Measurements from ENCODE around the gene ELMO1. TPM values are rescaled to one million over a fixed set of nuclear protein-coding genes. Genes with fewer than 3 reads are reported as not detected.

The ELMO1 gene
- total and polyA plus RNA-seq, 11 donors, result 6.9 to 38.6 (median 14.7) TPM

DNA sequence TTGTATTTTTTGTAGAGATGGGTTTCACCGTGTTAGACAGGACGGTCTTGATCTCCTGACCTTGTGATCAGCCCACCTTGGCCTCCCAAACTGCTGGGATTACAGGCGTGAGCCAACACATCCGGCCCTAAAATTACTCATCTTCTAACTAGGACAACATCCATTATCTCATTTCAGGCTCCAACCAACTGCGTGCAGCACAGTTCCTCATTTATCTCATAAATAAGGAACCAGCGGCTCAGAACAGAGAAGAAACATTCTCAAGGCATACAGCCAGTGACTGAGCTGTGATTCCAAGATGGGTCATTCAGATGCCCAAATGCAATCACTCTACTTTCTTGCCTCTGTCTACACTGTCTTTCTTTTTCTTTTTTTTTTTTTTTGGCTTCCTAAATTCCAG, 356.1 kb downstream of the ELMO1 start:
- TF ChIP-seq POLR2A (IDR thresholded peaks at IDR 0.05), result no peak
- TF ChIP-seq, protein P1, sequence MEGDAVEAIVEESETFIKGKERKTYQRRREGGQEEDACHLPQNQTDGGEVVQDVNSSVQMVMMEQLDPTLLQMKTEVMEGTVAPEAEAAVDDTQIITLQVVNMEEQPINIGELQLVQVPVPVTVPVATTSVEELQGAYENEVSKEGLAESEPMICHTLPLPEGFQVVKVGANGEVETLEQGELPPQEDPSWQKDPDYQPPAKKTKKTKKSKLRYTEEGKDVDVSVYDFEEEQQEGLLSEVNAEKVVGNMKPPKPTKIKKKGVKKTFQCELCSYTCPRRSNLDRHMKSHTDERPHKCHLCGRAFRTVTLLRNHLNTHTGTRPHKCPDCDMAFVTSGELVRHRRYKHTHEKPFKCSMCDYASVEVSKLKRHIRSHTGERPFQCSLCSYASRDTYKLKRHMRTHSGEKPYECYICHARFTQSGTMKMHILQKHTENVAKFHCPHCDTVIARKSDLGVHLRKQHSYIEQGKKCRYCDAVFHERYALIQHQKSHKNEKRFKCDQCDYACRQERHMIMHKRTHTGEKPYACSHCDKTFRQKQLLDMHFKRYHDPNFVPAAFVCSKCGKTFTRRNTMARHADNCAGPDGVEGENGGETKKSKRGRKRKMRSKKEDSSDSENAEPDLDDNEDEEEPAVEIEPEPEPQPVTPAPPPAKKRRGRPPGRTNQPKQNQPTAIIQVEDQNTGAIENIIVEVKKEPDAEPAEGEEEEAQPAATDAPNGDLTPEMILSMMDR (IDR thresholded peaks at IDR 0.05), result no peak
- Histone ChIP-seq H3K27ac (no peak overlapping the region), H3K4me1 (peaks cover 0 to 14% (median 0%) of the 10 kb centered on the region in 12 donors), H3K27me3 (no peaks in the 10 kb centered on the region), H3K4me3 (no peak overlapping the region), H3K9me3 (no peaks in the 10 kb centered on the region), H3K36me3 (peaks cover 0 to 21% (median 14%) of the 10 kb centered on the region in 9 donors)
- intact Hi-C loops (cut with DNase I), result no loop called here
- peak in 1 of 5 donors; percentile 33 for DNase-seq
- 73 to 80% (median 75%) methylated on average over 6 of the region's 6 CpGs for WGBS, 4 donors
- peak in 3 of 4 donors; percentile 28 to 65 (median 61) for ATAC-seq

DNA sequence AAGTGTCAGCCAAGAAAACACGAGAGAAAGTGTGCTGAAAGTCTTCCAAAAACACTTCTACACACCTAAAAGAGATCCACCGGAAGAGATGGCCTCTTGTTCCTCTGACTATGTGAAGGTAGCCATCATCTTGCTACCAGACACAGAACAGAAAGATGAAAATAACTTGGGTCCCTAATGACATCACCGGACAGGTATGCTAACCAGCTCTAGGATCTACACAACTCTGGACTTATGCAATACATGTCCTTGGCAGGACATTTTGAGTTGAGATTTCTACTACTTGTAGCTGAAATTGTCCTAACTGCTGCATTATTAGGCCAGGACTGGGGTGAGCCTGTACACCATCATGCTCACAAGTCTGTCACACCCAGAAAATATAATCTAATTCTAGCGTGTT, 358.7 kb downstream of the ELMO1 start:
- DNase-seq (no peak), ATAC-seq (peak; percentile 42 to 49 (median 44))
- intact Hi-C loops (cut with DNase I), result loop anchor here in 1 of 10 donors (10.0 kb wide), 1 partner anchor 105 kb away; no protein-coding TSS in a partner anchor
- TF ChIP-seq, protein P1 (IDR thresholded peaks at IDR 0.05), result no peak
- no peak for TF ChIP-seq POLR2A (IDR thresholded peaks at IDR 0.05)
- Histone ChIP-seq H3K27me3 (no peaks in the 10 kb centered on the region), H3K36me3 (peaks cover 0 to 4% (median 0%) of the 10 kb centered on the region in 9 donors), H3K4me1 (peaks cover 0 to 14% (median 0%) of the 10 kb centered on the region in 12 donors), H3K27ac (peak overlapping the region in 1 of 12 donors; percentile 5), H3K9me3 (no peaks in the 10 kb centered on the region), H3K4me3 (no peak overlapping the region)
- 65 to 81% (median 71%) methylated on average over 4 of the region's 4 CpGs for WGBS, 4 donors

DNA sequence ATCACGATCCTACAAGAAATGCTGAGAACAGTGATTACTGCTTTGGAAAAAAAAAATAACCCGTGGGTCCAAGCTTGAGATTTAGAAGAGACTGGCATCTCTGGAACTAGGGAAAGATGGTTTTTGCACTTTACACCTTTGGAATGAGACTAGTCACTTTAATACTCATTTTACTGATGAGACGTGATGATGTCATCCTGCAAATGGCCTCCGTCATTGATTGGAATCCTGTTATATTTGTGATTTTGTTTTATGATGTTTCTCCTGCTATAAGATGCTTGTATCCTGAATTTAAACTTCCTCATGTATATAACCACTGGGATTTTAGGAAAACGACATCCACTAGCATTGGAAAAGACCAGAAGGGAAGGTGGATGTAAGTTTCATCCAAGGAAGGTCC, 363.1 kb downstream of the ELMO1 start:
- H3K4me1 ChIP-seq, result peaks cover 0 to 39% (median 7%) of the 10 kb centered on the region in 12 donors
- no peak for ATAC-seq
- H3K36me3 ChIP-seq, result no peaks in the 10 kb centered on the region
- 95 to 96% (median 95%) methylated on average over 5 of the region's 5 CpGs for WGBS, 4 donors
- intact Hi-C loops (cut with DNase I), result loop anchor here in 1 of 10 donors (10.0 kb wide), 1 partner anchor 101 kb away; no protein-coding TSS in a partner anchor
- no peak for TF ChIP-seq POLR2A (IDR thresholded peaks at IDR 0.05)
- H3K27ac ChIP-seq, result no peak overlapping the region
- no peaks in the 10 kb centered on the region for H3K27me3 ChIP-seq
- no peak overlapping the region for H3K4me3 ChIP-seq
- no peaks in the 10 kb centered on the region for H3K9me3 ChIP-seq
- DNase-seq, result no peak

DNA sequence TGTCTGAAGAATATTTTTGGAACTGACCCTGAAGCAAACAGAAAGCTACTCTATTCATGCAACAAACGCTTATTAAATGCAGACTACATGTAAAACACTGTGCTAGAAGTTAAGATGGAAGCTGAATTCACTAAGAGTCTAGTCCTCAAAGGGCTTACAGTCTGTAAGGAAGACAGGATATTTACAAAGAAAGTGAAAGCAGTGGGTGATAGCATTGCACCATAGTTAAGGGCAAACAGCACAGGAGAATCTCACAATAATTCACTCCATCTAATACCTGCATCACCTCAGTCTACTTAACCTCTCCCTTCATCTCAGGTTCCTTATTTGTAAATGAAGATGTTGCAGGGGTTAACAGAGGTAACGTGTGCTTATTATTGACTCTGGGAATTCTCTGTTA, 364.4 kb downstream of the ELMO1 start:
- Histone ChIP-seq H3K27ac (peak overlapping the region in 9 of 12 donors; percentile 29 to 79 (median 53)), H3K4me1 (peaks cover 0 to 39% (median 6%) of the 10 kb centered on the region in 12 donors), H3K9me3 (no peaks in the 10 kb centered on the region), H3K27me3 (no peaks in the 10 kb centered on the region), H3K4me3 (no peak overlapping the region), H3K36me3 (no peaks in the 10 kb centered on the region)
- DNase-seq, result no peak
- no peak for TF ChIP-seq POLR2A (IDR thresholded peaks at IDR 0.05)
- TF ChIP-seq, protein P1 (IDR thresholded peaks at IDR 0.05), result no peak
- 74 to 82% (median 80%) methylated on average over 2 of the region's 2 CpGs for WGBS, 4 donors
- intact Hi-C loops (cut with DNase I), result loop anchor here in 2 of 10 donors (5.0 to 10.0 kb wide), 2 partner anchors 92 to 100 kb away; no protein-coding TSS in a partner anchor
- no peak for ATAC-seq

Measured in heart left ventricle (tissue), 16 donors.